ENCODE results near the gene NKAPL. TPM values are rescaled to one million over a fixed set of nuclear protein-coding genes. Genes with fewer than 3 reads are reported as not detected.
A peak's percentile ranks its signal among the peaks of the same experiment; 100 is the strongest.

The NKAPL gene
- polyA plus RNA-seq, 1 donor (not counting 4 experiments of a cell fraction or from before 2014, with no cell fraction given), result 0.35 TPM

- Histone ChIP-seq H3K4me3 (ENCODE audit: control insufficient read depth in 2 of 3, extremely low read depth in 1 of 3, insufficient read depth in 2 of 3, low read depth in 1 of 3, low read length in 3 of 3) (peak overlapping the region in 2 of 3 experiments; percentile 48 to 76), H3K27me3 (ENCODE audit: control insufficient read depth, extremely low read depth, insufficient read depth, low read length) (peaks cover 3% of the 10 kb centered on the region), H3K9me3 (ENCODE audit: control insufficient read depth, low read depth, low read length) (no peaks in the 10 kb centered on the region), H3K4me2 (ENCODE audit: control insufficient read depth, extremely low read depth, insufficient read depth, low read depth, low read length) (peak overlapping the region; percentile 82), H3K9me1 (ENCODE audit: control insufficient read depth, extremely low read depth, insufficient read depth, low read length) (no peaks in the 10 kb centered on the region), H3K9ac (ENCODE audit: control insufficient read depth, extremely low read depth, insufficient read depth, low read length) (no peak overlapping the region), H4K20me1 (ENCODE audit: control insufficient read depth, extremely low read depth, insufficient read depth, low read length) (no peaks in the 10 kb centered on the region), H3K4me1 (ENCODE audit: control insufficient read depth, extremely low read depth, insufficient read depth, low read length) (peaks cover 16% of the 10 kb centered on the region), H3K27ac (ENCODE audit: control insufficient read depth, insufficient read depth, low read length) (peak overlapping the region; percentile 30), H3K36me3 (ENCODE audit: control insufficient read depth in 2 of 2, extremely low read depth in 1 of 2, insufficient read depth in 2 of 2, low read length in 2 of 2) (no peaks in the 10 kb centered on the region), H2AFZ (ENCODE audit: control insufficient read depth, low read length) (no peak overlapping the region), H3K79me2 (ENCODE audit: control insufficient read depth, insufficient read depth, low read length) (no peaks in the 10 kb centered on the region)
- DNase-seq (ENCODE audit: low read depth, low spot score) (no peak), FAIRE-seq (no peak)
- TF ChIP-seq EZH2 (IDR thresholded peaks at IDR 0.05; ENCODE audit: low read length), result no peak
- no peak for TF ChIP-seq CTCF (optimal IDR thresholded peaks at IDR 0.05 in 1 of 3, IDR thresholded peaks at IDR 0.05 in 1 of 3, conservative IDR thresholded peaks at IDR 0.05 in 1 of 3; ENCODE audit: extremely low read depth in 1 of 3, insufficient read depth in 2 of 3, low read length in 3 of 3)
- dilution Hi-C loops (cut with MboI; ENCODE audit: extremely low pct_ligation_motif_present, low sequenced_read_pairs), result no loop called here
Measured at GRCh38 chr6:28213213-28213523, 45.9 kb upstream of the NKAPL start.

GRCh38 chr6:28215425-28215824 lies 43.7 kb upstream of the NKAPL start:
- H3K9me3 ChIP-seq (ENCODE audit: control insufficient read depth, low read depth, low read length), result no peaks in the 10 kb centered on the region
- dilution Hi-C loops (cut with MboI; ENCODE audit: extremely low pct_ligation_motif_present, low sequenced_read_pairs), result no loop called here
- no peaks in the 10 kb centered on the region for H3K27me3 ChIP-seq (ENCODE audit: control insufficient read depth, extremely low read depth, insufficient read depth, low read length)
- no peaks in the 10 kb centered on the region for H3K79me2 ChIP-seq (ENCODE audit: control insufficient read depth, insufficient read depth, low read length)
- no peaks in the 10 kb centered on the region for H3K9me1 ChIP-seq (ENCODE audit: control insufficient read depth, extremely low read depth, insufficient read depth, low read length)
- no peak overlapping the region for H3K9ac ChIP-seq (ENCODE audit: control insufficient read depth, extremely low read depth, insufficient read depth, low read length)
- H3K4me2 ChIP-seq (ENCODE audit: control insufficient read depth, extremely low read depth, insufficient read depth, low read depth, low read length), result peak overlapping the region; percentile 44
- peak overlapping the region in 1 of 3 experiments; percentile 1 for H3K4me3 ChIP-seq (ENCODE audit: control insufficient read depth in 2 of 3, extremely low read depth in 1 of 3, insufficient read depth in 2 of 3, low read depth in 1 of 3, low read length in 3 of 3)
- H3K27ac ChIP-seq (ENCODE audit: control insufficient read depth, insufficient read depth, low read length), result no peak overlapping the region
- TF ChIP-seq EZH2 (IDR thresholded peaks at IDR 0.05; ENCODE audit: low read length) (no peak), CTCF (optimal IDR thresholded peaks at IDR 0.05 in 1 of 3, IDR thresholded peaks at IDR 0.05 in 1 of 3, conservative IDR thresholded peaks at IDR 0.05 in 1 of 3; ENCODE audit: extremely low read depth in 1 of 3, insufficient read depth in 2 of 3, low read length in 3 of 3) (no peak)
- no peaks in the 10 kb centered on the region for H4K20me1 ChIP-seq (ENCODE audit: control insufficient read depth, extremely low read depth, insufficient read depth, low read length)
- FAIRE-seq, result peak; percentile 52
- no peaks in the 10 kb centered on the region for H3K36me3 ChIP-seq (ENCODE audit: control insufficient read depth in 2 of 2, extremely low read depth in 1 of 2, insufficient read depth in 2 of 2, low read length in 2 of 2)
- peaks cover 10% of the 10 kb centered on the region for H3K4me1 ChIP-seq (ENCODE audit: control insufficient read depth, extremely low read depth, insufficient read depth, low read length)
- DNase-seq (ENCODE audit: low read depth, low spot score), result no peak
- peak overlapping the region; percentile 65 for H2AFZ ChIP-seq (ENCODE audit: control insufficient read depth, low read length)
